WI38 (cell line): ENCODE results near the gene CEACAM5.

Experiments used
- H3K4me3 ChIP-seq: 2 replicates; pipeline ENCODE4 v1.5.1; 2011; ENCODE audit warnings: low read depth, mild to moderate bottlenecking, control low read depth, low read length
- CTCF ChIP-seq: IDR thresholded peaks from 2 replicates; pipeline ENCODE4 v1.5.1; 2012; ENCODE audit warnings: low read depth, mild to moderate bottlenecking, control low read depth, low read length

The CEACAM5 gene

GRCh38 chr19:41699968-41700323 lies 8.5 kb upstream of the CEACAM5 start:
- TF ChIP-seq CTCF: no peak
- H3K4me3 ChIP-seq: no peak overlapping the region

DNA sequence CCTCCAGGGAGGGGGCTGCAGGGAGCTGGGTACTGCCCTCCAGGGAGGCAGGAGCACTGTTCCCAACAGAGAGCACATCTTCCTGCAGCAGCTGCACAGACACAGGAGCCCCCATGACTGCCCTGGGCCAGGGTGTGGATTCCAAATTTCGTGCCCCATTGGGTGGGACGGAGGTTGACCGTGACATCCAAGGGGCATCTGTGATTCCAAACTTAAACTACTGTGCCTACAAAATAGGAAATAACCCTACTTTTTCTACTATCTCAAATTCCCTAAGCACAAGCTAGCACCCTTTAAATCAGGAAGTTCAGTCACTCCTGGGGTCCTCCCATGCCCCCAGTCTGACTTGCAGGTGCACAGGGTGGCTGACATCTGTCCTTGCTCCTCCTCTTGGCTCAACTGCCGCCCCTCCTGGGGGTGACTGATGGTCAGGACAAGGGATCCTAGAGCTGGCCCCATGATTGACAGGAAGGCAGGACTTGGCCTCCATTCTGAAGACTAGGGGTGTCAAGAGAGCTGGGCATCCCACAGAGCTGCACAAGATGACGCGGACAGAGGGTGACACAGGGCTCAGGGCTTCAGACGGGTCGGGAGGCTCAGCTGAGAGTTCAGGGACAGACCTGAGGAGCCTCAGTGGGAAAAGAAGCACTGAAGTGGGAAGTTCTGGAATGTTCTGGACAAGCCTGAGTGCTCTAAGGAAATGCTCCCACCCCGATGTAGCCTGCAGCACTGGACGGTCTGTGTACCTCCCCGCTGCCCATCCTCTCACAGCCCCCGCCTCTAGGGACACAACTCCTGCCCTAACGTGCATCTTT lies 7.8 kb upstream of the CEACAM5 start:
- no peak for TF ChIP-seq CTCF
- H3K4me3 ChIP-seq: no peak overlapping the region

GRCh38 chr19:41701401-41702075 lies 6.9 kb upstream of the CEACAM5 start:
- no peak overlapping the region for H3K4me3 ChIP-seq

GRCh38 chr19:41702171-41702651 lies 6.2 kb upstream of the CEACAM5 start:
- H3K4me3 ChIP-seq: no peak overlapping the region
- no peak for TF ChIP-seq CTCF

More at GRCh38 chr19:41701401-41702075, 6.9 kb upstream of the CEACAM5 start:
- no peak for TF ChIP-seq CTCF

DNA sequence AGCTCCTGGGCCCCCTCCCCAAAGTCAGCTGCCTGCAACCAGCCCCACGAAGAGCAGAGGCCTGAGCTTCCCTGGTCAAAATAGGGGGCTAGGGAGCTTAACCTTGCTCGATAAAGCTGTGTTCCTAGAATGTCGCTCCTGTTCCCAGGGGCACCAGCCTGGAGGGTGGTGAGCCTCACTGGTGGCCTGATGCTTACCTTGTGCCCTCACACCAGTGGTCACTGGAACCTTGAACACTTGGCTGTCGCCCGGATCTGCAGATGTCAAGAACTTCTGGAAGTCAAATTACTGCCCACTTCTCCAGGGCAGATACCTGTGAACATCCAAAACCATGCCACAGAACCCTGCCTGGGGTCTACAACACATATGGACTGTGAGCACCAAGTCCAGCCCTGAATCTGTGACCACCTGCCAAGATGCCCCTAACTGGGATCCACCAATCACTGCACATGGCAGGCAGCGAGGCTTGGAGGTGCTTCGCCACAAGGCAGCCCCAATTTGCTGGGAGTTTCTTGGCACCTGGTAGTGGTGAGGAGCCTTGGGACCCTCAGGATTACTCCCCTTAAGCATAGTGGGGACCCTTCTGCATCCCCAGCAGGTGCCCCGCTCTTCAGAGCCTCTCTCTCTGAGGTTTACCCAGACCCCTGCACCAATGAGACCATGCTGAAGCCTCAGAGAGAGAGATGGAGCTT lies 4.7 kb upstream of the CEACAM5 start:
- H3K4me3 ChIP-seq: no peak overlapping the region
- no peak for TF ChIP-seq CTCF

GRCh38 chr19:41705393-41706174 lies 2.8 kb upstream of the CEACAM5 start:
- no peak overlapping the region for H3K4me3 ChIP-seq
- no peak for TF ChIP-seq CTCF
